HG03066 (cell line): ENCODE measurements around the gene FOXP1.

Source experiments
- ATAC-seq: cut with Tn5 transposase; IDR thresholded peaks from one replicate; pipeline ENCODE4 v1.9.1; 2021; ENCODE audit warnings: low read depth; ENCODE audit not compliant: unreplicated experiment

The FOXP1 gene

GRCh38 chr3:71589132-71589531 lies 5.6 kb upstream of the FOXP1 start:
- no peak for ATAC-seq

GRCh38 chr3:71587958-71588357 lies 4.4 kb upstream of the FOXP1 start:
- ATAC-seq: no peak

GRCh38 chr3:71586810-71587242 lies 3.3 kb upstream of the FOXP1 start:
- no peak for ATAC-seq

- no peak for ATAC-seq
Observed at GRCh38 chr3:71585887-71586809, 2.6 kb upstream of the FOXP1 start.

- ATAC-seq: no peak
Observed at GRCh38 chr3:71585131-71585530, 1.6 kb upstream of the FOXP1 start.

- ATAC-seq: no peak
Observed at GRCh38 chr3:71584394-71585011, 975 bp upstream of the FOXP1 start.

GRCh38 chr3:71582612-71583565 lies 639 bp downstream of the FOXP1 start:
- ATAC-seq: no peak

GRCh38 chr3:71582036-71582611 lies 1.4 kb downstream of the FOXP1 start:
- ATAC-seq: no peak

- ATAC-seq: no peak
Observed at GRCh38 chr3:71581457-71582035, 2.0 kb downstream of the FOXP1 start.

GRCh38 chr3:71580636-71581456 lies 2.7 kb downstream of the FOXP1 start:
- ATAC-seq: no peak

GRCh38 chr3:71579935-71580406 lies 3.6 kb downstream of the FOXP1 start:
- no peak for ATAC-seq

- no peak for ATAC-seq
Observed at GRCh38 chr3:71579326-71579934, 4.1 kb downstream of the FOXP1 start.

GRCh38 chr3:71578054-71578751 lies 5.3 kb downstream of the FOXP1 start:
- ATAC-seq: no peak

- no peak for ATAC-seq
Observed at GRCh38 chr3:71577011-71577410, 6.5 kb downstream of the FOXP1 start.

- no peak for ATAC-seq
Observed at GRCh38 chr3:71575433-71575832, 8.1 kb downstream of the FOXP1 start.

GRCh38 chr3:71573181-71573580 lies 10.3 kb downstream of the FOXP1 start:
- ATAC-seq: no peak

- no peak for ATAC-seq
Observed at GRCh38 chr3:71570546-71570945, 13.0 kb downstream of the FOXP1 start.

- ATAC-seq: no peak
Observed at GRCh38 chr3:71568207-71568606, 15.3 kb downstream of the FOXP1 start.
